GM12872 (cell line): ENCODE results near the gene MAML3.

Experiments used
- CTCF ChIP-seq: IDR thresholded peaks from 3 replicates; pipeline ENCODE4 v1.5.1; 2011; ENCODE audit warnings: low read depth, mild to moderate bottlenecking, low read length, moderate library complexity; ENCODE audit not compliant: insufficient read depth

Gene MAML3

GRCh38 chr4:140084385-140084784 lies 69.6 kb downstream of the MAML3 start:
- TF ChIP-seq CTCF, result no peak

GRCh38 chr4:140082391-140082755 lies 71.6 kb downstream of the MAML3 start:
- TF ChIP-seq CTCF, result no peak

- no peak for TF ChIP-seq CTCF
These were observed 72.2 kb downstream of the MAML3 start for GRCh38 chr4:140081641-140082390.

GRCh38 chr4:140080883-140081282 lies 73.1 kb downstream of the MAML3 start:
- TF ChIP-seq CTCF, result no peak

- TF ChIP-seq CTCF, result no peak
These were observed 75.6 kb downstream of the MAML3 start for GRCh38 chr4:140078366-140078765.

- TF ChIP-seq CTCF, result no peak
These were observed 77.7 kb downstream of the MAML3 start for GRCh38 chr4:140076307-140076706.

- no peak for TF ChIP-seq CTCF
These were observed 82.2 kb downstream of the MAML3 start for GRCh38 chr4:140071806-140072205.

GRCh38 chr4:140070973-140071372 lies 83.0 kb downstream of the MAML3 start:
- TF ChIP-seq CTCF, result no peak
